EH (cell line): ENCODE data around the gene OPRL1.

Source experiments
- DNase-seq: peaks from one replicate; pipeline ENCODE4 v3.0.0-alpha.2; 2015; ENCODE audit warnings: low read depth

OPRL1 gene

DNA sequence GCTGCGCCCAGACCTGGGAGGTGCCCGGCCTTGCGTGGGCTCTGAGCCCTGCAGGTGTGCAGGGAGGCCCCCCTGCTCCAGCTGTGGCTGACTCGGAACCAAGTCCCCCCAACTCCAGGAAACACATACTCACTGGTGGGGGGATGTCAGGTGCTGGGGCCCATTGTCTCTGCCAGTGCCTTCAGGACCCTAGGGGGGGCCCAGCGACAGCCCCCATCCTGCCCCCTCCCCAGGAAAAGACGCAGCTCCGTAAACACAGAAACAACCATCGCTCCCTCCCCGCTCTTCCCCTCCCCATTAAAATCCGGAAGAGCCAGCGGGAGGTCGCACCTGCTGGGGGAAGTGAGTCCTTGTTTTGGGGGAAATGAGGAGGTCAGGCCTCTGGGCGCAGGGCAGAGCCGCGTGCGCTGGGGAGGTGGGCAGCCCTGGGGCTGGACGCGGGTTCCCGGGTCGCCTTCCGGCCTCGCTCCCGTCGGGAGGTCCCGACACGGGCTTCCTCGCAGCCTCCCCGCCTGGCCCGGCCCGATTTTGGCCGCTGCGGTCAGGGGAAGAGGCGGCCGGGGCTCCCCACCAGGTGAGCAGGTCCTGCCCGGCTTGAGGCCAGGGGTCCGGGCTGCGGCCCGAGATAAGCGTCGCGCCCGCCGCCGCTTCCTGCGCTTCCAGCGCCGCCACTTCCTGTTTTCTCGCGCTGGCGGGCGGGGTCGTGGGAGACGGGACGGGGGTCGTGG is 37.7 kb upstream of the OPRL1 start:
- no peak for DNase-seq

DNA sequence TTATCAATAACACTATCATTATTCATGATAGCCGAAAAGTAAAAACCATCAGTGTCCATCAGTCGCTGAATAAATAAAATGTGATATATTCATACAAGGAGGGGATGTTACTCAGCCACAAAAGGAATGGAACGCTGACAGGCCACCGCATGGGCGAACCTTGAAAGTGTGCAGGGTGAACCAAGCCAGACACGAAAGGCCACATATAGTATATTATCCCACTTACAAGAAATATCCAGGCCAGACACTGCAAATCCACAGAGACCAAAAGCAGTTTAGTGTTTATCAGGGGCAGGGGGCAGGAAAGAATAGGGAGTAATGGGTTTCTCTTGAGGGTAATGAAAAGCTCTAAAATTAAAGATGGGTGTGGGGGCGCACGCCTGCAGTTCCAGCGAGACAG is 36.1 kb upstream of the OPRL1 start:
- DNase-seq: no peak

DNA sequence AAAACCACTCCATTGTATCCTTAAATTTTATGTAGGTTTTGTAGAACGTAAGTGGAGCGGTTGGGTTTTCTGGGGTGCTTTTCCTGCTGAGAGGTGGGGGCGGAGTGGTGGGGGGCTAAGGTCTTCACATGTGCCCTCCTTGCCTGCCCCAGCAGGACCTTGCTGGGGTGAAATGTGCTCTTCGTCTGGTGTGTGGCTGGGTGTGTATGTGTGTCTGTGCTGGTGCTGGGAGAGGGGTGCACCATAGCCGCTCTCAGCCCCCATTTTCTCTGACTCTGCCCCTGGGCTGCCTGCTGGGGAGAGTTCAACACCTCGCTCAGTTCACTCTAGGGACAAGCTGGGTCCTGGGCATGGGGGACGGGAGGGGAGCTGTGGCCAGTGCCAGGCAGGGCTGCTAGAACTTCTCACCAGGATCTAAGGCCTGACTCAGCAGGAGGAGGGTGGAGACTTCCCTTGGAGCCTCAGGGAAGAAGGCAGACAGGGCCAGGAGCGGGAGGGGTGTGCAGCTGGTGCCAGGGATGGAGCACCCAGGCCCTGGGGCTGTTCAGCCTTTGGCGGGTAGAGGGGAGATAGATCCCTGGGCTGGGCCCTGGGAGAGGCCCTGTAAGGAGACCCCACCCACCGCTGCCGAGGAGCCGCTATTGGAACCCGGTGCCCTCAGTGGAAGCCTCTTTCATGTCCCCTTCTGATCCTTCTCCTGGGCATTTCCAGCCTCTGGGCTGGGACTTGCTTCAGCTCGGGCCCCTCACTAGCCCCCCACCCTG is 35.2 kb upstream of the OPRL1 start:
- DNase-seq: peak; percentile 71

DNA sequence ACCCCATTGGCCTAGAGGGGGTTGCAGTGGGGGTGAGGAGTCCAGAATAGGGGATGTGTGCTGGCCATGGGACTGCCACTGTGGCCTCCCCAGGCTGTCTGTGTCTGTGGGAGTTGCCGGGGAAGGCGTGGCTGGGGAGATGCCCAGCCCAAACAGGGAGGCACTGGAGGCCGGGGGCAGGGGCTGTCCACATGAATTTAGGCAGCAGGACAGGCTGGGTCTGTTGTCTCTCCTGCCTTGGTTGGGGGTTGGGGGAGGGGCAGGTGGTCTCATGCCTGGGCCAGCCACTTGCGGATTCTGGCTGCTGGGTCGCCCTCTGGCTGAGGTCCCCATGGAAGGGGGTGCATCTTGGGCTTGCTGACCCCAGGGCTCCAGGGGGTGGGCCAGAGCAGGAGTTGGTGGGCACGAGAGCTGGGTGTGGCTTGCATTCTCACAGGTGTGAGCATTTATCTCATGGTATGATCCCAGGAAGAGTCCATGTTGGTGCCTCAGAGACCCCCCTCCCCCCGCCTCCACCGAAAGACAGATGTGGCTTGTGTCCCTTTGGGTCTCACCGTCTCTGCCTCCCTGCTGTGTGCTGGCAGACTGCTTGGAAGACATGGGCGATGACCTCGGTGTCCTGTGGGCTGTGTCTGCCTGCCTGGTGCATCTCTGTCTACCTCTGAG is 34.4 kb upstream of the OPRL1 start:
- no peak for DNase-seq

DNA sequence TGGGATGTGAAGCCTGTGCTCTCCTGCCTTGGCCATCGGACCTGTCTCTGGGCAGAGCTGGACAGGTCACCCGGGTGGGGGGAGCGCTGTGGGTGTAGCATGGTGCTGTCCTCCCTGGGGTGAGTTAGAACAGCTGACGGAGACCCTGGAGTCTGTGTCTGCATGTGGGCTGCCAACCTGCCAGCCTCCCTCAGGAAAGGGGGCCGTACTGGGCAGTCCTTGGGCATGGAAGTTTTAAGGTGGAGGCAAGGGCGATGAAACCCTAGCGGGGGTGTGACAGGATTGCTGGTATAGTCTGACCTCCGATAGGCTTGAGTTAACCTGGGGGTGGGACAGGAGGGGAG is 32.9 kb upstream of the OPRL1 start:
- DNase-seq: no peak

DNA sequence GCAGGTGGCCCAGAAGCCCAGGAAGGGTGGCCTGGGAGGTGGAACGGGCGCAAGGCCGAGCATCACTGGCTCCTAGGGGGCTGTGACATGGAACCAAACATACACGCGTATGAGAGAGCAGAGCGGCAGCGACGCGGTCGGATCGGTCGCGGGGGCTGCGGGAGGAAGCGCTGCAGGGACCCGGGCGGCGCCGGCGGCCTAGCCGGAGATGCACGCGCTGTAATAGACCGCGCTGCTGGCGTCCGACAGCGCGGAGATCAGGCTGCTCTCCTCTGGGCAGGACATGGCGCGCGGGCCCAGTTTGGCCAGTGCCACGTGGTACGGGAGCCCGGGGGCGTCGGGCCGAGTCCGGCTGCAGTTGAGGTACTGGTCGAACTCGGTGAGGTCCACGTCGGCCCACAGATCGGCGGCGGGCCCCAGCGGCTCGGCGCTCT is 31.9 kb upstream of the OPRL1 start:
- DNase-seq: no peak

DNA sequence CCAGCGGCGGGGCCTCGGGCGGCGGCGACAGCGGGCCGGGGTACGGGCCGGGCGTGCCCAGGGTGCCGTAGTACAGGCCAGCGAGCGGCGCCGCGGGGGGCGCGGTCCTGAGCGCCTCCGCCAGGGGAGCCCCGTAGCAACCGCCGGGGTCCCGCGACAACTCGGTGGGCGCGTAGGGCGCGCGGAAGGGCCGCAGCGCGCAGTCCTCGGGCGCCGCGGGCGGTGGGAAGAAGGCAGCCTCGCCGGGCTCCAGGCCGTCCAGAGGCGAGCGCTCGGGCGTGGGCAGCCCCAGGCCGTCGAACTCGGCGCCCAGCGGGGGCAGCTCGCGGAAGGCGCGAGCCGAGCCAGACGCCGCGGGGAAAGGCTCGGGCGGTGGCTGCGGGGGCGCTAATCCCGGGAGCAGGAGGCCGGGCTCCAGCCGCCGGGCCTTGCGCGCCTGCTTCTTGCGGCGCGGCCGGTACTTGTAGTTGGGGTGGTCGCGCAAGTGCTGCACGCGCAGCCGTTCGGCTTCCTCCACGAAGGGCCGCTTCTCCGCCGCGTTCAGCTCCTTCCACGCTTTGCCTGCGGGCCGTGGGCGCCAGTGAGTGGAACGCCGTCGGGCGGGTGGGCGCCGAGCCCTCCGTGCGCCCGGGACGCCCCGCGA is 31.4 kb upstream of the OPRL1 start:
- DNase-seq: no peak

DNA sequence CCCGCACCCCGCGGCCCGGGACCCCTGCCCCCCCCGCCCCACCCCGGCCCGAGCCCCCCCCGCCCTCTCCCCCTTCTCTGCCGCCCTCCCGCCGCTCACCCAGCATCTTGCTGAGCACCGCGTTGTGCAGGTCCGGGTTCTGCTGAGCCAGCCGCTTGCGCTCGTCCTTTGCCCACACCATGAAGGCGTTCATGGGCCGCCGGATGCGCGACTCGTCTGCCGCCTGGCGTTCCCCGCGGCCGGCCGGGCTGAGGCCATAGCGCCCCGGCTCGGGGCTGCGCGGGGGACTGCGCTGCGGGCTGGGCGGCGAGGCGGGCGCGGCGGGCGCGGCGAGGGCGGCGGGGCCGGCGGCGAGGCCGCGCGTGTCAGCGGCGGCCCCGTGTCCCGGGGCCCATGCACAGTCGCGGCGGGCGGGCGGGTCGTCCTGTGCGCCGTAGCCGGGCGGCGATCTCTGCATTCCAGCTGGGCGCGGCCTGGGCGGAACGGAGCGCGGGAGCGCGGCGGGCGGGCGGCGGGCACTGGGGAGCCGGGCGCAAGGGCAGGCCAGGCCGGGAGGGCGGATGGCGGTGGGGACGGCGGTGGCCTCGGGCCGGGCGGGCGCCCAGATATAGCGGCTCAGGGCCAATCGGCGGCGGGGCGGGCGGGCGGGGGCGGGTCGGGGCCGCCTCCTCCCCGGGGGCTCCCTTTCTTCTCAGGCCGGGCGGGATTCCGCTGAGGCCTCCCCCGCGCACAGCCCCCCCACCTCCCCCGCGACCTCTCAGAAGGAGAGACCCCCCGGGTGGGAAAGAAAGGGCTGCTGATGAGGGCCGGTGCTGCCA is 30.6 kb upstream of the OPRL1 start, which contains the start of gene SOX18:
SOX18 (minus strand) TSS at position 580 of the 818 bp plus-strand sequence; CDS start at position 457, 123 bp downstream.
- DNase-seq: peak; percentile 51

DNA sequence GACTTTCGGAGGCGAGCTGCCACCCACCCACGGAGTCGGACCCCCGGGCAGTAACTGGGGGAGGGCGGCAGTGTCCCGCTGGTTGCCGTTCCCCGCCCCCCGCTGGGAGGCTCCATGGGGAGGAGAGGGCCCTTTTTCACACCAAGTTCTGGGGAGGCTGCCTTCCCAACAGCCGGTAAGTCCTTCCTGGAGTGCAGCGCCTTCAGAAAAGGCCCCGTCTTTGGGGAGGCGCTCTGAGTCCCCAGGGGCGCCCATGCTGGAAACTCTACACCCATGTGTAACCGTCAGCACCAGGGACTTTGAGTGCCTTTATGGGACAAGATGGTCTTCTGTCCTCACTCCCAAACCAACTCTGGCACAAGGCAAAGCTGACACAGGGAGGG is 30.0 kb upstream of the OPRL1 start:
- no peak for DNase-seq

DNA sequence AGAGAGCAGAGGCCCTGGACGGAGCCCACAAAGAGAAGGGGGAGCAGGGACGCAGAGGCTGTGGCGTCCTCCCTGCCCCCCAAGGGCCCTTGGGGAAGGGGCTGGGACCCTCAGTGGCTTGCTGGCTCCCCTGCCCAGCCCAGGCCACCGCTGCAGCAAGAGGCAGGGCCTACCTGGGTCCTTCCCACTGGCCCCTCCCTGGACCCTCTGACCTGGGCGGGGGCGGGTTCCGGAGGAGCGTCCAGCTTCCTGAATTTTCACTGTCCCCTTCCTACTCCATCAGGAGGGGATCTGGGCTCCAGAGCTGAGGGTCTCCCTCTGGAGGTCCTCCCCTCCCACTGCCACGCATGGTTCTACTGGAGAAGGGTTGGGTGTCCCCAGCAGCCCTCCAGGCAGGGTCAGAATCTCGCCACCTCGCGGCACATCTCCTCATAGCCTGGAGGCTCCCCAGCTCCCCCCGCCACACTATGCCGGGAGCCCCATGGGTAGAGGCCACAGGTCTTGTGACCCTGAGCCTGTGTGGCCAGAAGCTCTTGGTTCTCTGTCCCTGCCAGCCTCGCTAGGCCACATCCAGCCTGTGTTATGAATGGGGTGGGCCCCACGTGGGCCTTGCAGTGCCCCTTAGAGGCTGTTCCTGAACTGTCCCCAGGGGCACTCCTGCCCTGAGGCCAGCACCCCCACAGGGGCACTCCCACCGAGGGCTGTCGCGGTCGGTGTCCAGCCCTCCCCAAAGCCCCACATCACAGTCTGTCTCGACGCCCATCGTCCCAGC is 29.4 kb upstream of the OPRL1 start:
- no peak for DNase-seq

DNA sequence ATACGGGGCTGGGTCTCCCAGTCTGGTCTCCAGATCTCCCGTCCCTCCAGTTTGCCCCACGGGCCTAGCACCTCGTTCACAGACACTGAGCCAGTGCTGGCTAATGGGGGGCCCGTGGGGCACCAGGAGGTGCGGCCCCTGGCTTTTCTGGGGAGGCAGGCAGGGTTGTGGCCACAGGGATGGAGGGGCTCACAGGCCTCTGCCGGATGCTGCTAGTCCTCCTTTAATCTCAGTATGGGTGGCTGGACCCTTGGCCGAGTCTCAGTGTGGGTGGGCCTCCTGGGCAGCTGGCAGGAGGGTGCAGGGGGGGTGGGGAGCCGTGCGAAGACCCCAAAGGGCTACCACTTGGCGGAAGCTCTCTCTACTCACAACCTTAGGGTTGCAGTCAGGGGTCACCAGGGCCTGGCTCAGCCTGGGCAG is 28.8 kb upstream of the OPRL1 start:
- no peak for DNase-seq

DNA sequence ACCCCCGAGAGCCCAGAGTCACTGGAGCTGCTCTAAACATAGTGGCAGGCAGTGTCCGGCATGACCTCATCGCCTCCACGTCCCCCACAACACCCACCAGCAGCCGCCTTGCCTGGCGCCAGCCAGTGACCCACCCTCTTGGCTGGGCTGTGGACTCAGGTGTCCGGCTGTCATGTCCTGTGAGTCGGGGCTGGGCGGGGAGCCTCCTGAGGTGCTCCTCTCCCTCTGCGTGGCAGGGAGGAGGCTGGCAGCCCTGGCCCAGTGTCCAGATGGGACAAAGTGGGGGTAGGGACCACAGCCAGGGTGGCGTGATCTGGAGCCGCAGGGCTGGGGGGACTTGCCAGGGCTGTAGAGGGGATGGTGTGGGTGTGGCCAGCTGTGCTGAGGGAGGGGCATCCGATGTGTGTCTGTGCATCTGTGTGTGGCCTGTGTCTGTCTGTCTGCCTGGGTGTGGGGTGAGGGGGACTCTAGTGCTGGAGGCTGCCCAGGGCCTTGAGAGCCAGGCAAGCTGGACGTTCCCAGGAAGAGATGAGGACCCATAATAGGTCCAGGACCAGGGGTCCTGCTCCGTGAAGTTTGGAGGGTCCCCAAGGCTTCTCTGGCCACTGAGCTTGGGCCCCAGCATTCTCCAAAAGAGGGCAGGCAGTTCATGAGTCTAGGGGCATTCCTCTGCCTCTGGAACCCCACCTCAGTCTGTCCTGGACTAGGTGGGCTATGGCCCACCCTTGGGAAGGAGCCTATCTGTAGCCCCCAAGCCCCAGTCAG is 28.1 kb upstream of the OPRL1 start:
- no peak for DNase-seq

DNA sequence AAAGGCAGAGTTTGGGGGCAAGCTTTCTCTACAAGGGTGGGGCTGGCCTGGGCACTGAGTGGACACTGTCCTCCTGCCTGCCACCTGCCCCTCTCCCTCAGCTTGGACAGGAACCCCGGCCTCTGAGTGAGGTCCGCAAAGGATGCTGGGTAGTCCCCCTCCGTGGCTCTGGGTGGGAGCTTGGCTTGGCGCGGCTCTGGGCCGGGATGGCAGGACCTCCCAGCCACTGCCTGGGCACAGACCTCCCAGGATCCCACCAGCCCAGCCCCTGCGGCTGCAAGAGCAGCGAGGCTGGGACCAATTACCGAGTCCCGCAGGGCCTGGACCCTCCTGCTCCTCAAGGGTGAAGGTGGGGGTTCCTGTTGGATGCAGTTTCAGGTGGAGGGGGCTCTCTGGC is 27.6 kb upstream of the OPRL1 start:
- DNase-seq: no peak

DNA sequence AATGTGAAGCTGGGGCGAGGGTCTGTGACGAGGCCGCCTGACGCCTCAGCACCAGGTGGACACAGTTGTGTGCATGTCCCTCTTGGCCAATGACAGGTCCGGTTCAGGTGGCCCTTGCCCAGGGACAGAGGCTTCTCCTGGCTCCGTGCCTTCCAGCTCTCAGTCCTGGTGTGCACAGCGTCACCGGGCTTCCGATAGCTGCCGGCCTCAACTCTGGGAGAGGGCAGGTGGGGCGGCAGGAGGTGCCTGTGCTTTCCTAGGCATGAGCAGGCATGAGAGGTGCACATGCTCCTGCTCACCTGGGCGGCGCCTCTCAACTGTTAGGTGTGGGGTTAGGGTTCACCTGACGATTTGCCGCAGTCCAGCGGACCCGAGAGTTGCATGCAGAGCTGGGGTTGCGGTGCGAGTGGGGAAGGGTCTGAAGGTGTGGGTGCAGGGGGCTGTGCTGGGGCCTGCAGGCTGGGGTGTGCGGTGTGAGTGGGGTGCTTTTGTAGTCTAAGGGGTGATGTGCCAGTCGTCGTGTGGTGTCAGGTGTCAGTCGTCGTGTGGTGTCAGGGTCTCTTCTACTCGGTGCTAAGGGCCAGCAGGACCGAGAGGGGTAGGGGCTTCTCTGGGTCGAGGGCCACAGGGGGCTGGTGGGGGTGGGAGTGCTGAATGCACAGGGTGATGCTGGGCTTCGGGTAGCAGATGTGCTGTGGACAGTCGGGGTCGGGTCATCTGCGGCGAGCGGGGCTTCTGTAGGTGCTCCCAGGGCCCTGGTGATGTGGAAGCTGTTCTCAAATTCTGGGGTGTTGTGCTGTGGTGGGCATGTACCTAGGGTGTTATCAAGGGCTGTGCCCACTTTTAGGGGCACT is 26.7 kb upstream of the OPRL1 start:
- no peak for DNase-seq

DNA sequence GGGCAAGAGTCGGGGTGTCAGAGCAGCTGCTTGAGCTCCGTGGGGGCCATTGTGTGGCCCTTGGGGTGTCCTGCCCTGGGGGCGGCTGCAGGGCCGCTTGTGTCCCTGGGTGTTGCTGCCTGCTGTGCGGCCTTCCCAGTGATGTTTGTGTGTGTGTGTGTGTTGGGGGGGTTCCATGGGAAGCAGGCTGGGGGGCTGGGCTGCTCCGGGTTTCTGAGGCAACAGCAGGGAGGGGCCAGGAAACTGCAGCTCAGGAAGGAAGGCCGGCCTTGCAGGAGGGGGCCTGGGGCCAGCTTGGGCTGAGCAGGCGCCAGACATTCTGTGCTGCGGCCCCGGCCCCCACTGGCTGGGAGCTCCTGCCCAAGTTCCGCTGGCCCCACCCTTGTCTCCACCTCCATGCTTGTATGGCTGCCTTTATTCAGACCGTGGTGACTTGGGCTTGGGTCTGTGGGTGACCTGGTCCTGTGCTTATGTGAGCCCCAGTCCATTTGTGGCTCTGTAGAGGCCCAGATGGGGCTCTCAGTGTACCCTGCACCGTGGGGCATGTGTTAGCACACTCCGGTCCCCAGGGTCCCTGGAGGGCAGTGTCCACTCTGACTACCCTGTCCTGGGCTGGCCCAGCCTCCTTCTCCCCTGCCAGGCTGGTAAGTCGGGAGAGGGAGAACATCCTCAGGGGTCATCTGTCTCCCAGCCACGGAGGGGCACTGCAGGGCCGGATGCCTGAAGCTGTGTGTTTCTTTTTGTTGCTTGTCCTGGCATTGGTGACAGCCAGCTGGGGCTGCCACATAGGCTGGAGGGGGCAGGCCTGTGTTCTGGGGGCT is 25.8 kb upstream of the OPRL1 start:
- DNase-seq: no peak

DNA sequence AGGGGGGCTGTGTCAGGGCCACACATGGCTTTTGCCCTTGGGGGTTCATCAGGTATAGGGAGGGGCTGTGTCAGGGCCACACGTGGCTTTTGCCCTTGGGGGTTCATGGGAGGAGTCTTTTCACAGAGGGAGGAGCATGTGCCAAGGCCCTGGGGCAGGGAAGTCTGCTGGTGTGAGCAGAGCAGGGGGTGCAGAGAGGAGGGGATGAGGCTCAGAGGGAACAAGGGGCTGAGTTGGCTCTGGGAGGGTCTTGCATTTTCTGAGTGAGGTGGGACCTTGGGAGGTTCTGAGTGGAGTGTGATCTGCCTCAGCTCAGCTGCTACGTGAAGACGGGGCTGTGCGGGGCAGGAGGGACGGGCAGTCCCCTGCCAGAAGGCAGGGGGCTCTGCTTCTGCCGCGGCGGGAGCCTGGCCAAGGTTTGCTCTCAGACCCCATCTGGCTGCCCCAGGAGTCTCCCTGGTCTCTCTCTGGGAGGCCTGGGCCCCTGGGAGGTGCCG is 24.4 kb upstream of the OPRL1 start:
- DNase-seq: no peak

DNA sequence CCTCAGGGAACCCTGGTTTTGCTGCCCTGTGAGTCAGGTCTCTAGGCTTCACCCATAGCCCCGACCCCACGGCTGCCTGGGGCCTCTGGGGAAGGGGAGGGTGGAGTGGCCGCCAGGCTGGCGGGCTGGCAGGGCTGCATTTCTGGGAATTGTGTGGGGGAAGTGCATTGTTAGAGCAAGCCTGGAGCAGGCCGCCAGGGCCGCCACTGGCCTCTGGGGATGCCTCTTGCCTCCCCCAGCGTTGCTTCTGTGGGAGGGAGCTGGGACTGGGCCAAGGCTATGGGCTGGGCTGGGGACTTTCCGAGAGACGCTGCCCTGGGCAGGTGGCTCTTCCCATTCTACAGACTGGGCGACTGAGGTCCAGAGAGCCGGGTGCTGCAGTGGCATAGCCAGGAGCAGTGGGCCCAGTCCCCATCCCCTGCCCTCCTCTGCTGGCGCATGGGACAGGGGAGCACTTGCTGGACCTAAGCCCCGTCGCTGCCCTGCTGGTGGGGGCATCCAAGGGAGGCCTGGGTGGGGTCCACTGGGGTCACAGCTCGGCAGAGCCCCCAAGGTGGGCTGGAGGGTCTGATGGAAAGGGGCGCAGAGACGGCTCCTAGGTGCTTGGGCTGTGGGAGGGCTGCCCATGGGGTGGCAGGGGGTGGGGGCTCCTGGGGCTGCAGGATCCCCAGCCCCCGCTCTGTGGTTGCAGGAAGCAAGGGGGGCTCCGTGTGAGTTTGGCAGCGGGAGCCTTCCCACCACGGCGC is 23.8 kb upstream of the OPRL1 start:
- peak; percentile 19 for DNase-seq

DNA sequence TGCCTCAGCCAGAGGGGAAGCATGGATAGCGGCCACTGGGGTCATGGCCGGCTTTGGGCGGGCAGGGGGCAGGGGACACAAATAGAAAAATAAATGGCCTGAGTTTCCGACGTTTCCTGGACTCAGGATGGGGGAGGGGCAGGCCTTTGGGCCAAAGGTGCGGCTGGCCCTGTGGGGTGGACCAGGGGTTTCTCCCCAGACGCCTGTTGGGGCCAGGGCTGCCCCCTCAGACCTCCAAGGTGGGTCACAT is 23.3 kb upstream of the OPRL1 start:
- no peak for DNase-seq
